Cortex of kidney (tissue), 1 donor: Measurements from ENCODE around the gene FN1.

ENCODE experiments used
- DNase-seq: peaks from one replicate; lab custom pipeline; 2025; lab: John Stamatoyannopoulos, UW

Gene FN1

GRCh38 chr2:215441560-215442400 is 5.9 kb upstream of the FN1 start:
- DNase-seq = no peak

DNA sequence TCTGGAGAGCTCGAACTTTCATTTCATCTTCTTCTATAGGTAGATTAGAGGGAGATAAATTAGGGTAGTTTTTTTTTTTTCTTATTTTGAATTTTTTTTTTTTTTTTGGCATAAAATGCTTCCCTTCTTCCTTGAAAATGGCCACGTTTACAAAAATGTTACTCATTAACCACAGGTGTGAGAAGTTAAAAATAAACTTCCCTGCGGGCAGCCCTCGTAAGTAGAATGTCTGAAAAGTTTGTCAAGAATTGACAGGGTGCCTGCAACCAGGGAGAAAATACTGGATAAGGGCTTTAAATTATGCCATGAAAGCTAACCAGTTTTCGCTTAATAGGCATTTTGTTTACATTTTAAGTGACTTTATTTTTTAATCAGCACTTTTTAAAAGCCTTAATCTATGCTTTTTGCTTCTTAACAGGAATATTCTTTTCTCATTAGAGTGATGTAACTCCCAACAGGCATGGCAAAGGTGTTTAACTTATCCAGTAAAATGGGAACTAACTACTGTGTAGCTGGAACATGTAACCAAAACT is 4.2 kb upstream of the FN1 start:
- no peak for DNase-seq

GRCh38 chr2:215439404-215439803 is 3.5 kb upstream of the FN1 start:
- DNase-seq = no peak

DNA sequence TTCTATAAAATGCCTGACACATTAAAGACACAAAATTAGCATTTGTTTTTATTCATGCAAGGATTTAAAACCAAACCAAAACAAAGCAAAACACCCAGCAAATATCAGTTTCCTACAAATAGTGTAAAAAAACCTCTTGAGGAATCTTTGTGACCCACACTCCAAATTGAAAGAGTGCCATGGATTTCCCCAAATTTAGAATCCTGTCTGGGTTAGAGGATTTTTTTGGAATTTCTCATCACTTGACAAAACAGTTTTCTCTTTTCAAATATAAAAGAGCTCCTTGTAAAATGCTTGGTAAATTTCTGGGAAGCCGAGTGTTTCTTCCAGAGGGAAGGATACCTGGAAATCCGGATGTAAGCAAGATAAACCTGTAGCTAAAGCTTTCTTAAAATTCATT is 1.7 kb upstream of the FN1 start:
- no peak for DNase-seq

GRCh38 chr2:215436705-215437565 is 1.1 kb upstream of the FN1 start:
- DNase-seq = no peak

DNA sequence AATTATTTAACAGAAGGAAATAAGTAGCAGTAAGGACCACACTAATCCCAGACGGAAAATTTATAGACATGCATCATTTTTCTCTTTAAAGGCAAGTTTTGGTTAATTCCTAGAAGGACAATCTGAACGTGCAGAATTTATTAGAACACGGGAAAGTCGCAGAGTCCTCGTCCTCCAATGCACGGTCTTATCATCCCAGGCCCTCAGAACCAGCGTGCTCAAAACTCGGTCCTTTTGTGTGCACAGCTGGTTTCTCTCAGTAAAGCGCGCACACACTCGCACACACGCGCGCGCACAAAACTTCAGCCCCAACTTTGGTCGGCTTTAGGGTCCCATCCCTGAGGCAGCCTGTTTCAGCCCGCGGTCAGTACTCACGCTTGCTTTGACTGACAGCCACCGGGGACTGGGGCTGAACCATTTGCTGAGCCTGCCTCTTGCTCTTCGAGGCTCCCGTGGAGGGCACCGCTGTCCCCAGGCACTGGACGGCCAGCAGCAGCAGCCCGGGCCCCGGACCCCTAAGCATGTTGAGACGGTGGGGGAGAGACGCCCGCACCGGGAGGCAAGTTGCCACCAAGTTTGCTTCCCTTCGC is 493 bp downstream of the FN1 start:
- no peak for DNase-seq

DNA sequence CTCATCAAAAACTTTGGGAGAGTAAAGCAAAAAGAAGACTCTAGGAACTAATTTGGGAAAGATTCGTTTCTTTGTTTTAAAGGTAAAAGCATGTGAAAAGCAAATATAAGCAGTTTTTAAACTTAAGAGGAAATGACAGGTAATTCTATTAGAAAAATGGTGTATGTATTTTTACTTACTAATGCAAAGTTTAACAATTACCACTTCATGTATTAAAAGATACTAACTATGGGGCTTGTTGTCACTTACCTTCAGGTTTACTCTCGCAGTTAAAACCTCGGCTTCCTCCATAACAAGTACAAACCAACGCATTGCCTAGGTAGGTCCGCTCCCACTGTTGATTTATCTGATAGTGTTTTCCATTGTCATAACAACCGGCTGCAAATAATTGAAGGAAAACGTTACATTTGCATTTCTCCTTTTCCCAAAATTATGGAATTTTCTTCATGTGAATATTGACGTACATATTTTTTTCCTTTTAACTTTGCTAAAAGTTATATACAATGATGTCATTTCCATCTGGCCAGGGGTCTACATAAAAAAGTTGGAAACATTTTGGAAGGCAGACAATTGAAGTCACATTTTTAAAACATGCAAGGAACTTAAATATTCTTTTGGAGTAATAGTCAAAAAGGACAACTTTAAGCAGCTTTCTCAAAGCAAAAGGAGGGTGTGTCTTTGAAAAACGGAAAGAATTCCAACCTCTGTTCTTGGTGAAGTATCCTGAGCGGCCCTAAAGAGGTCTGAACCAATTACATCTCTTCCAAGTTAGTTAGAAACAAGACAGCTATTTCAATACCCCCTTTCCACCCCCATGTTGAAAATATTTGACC is 1.2 kb downstream of the FN1 start:
- no peak for DNase-seq

DNA sequence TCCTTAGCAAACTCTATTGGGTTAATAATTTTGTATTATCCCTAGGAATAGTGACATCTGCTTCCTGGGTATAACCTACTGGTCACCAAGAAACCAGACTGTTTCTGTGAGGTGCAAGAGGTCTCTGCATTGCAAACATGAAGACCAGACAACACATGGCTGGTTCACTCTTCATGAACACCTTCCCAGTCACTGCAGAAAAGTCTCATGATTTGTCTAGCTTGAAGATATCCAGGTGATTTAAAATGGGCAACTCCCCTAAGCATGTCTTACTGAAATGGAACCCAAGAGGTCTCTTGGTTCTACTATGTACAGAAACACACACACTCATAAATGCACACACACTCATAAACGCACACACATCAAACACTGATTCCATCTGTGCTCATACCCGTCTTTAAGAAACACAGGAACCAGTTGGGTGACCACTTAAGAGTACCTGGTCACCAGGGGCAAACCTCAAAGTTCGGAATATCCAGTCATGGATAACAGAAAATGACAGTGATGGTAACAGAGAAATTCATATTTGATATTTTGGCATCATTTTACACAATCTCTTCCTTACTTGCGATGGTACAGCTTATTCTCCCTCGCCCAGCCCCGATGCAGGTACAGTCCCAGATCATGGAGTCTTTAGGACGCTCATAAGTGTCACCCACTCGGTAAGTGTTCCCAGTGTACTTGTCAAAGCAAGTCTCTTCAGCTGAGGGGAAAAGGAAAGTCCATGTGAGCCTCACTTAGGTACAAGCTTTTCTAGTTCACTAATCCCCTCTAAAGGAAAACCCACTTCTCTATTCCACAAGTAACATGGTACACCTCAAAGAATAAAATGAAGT is 2.9 kb downstream of the FN1 start:
- no peak for DNase-seq

DNA sequence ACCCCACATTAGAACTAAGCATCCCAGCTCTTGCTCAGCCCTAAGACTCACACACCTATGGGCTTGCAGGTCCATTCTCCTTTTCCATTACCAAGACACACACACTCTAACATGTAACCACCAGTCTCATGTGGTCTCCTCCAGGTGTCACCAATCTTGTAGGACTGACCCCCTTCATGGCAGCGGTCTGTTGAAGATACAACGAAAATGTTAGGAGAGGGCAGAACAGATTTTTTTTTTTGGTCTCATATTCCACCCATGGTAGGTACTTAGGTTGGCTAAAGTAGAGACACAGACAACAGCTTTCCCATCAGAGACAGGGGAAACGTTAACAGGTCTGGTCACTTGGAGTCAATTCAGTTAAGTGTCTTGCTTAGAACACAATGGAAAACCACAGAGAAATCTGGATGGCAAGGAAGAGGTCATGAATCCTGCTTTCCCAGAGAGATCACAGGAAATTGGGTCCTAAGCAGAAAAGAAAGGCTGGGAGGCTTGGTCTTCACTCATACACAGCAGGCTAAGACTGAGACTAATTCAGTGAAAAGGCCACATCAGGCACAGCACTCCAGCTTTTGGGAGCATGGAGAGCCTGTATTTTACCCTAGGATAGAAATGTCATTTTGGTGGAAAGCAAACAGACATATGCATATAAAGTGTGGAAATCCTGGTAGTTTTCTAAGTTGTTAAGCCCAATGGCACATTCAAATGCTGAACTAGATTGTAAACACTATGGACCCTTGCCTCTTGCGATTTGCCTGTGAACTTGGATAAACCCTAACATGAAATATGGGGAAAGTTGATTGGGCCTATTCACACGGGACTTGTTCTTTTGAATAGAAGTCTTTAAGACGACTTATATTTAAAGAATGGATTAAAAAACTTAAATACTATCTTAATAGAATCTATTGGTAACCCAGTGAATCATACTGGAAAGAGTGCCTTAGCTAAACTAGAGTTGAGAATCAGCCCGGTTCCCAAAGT is 3.8 kb downstream of the FN1 start:
- no peak for DNase-seq

DNA sequence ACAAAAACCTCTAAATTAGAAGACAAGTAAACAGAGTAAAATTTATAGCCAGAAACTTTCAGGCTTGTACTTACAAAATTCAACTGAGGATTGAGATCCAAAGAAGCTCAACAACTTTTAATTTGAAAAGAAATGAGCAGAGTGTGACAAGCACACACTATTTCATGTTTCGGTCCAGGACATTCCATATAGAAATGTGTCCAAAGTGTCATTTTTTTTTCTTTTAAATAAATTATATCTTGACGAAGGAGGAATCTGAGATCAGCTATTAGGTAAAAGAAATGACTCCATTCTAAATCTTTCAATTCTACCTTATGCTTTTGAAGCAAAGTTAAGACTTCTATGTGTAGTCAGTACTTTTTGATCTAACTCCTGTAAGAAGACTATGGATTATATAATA is 4.6 kb downstream of the FN1 start:
- DNase-seq = no peak

DNA sequence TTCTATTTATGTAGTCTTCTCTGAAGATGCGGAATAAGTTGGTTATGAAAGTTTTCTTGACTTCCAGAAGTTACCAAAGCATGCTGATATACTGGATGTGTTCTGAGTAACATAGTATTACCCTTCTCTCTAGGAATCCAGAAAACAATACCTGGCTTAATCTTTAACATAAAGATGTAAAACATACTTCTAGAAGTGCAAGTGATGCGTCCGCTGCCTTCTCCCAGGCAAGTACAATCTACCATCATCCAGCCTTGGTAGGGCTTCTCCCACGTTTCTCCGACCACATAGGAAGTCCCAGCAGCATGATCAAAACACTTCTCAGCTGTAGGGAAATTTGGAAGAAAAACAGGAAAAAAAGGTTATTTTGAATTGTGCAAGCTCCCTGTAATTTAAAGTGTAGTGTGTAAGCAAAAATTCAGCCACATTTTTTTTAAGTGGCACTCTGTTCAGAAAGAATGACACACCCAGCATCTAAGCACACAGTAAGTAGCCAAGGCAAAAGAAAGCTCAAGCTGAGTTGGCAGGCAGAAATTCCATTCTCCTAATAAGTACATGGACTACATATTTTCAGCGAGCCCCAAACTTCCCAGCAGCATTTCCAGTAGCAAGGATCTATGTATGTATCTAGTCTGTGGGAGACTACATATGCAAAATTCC is 5.2 kb downstream of the FN1 start:
- no peak for DNase-seq

DNA sequence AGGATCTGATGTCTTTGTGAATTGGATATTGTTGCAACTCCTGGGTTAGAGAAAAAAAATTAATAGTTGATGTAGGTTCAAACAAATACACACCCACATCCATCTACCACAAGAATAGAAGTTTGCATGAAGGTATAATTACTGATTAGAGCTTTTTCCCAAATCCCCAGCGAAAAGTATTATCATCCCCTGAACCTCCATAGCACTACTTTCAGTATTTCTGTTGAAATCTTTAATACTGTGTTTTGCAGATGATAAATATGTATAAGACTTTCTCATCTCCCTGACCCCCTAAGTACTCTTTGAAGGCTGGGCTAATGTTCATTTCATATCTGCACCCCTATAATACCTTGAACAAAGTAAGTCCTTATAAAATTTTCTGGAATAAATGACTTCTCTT is 6.4 kb downstream of the FN1 start:
- no peak for DNase-seq

GRCh38 chr2:215428060-215428910 is 7.6 kb downstream of the FN1 start:
- DNase-seq = no peak

- no peak for DNase-seq
Measured at GRCh38 chr2:215427585-215427984, 8.3 kb downstream of the FN1 start.

DNA sequence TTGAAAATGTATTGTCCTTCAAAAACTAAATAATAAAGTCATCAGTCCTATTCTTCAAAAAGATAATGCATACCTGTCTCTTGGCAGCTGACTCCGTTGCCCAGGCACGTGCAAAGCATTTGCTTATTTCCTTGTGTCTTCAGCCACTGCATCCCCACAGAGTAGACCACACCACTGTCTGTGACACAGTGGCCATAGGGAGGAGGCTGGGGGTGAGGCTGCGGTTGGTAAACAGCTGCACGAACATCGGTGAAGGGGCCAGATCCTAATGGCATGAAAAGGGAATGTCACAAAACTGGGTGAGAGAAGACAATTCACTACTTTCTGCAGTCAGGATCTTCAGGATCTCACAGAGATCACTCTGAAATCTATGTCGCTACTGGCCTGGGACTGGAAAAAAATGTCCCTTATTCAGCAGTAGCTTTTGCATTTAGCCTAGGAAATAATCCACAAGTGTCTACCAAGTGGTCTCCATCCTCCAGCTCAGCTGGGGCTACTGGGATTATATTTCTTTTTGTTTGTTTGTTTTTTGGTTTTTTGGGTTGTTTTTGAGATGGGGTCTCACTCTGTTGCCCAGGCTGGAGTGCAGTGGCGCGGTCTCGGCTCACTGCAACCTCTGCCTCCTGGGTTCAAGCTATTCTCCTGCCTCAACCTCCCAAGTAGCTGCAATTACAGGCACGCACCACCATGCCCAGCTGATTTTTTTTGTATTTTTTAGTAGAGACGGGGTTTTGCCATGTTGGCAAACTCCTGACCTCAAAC is 10.7 kb downstream of the FN1 start:
- DNase-seq = no peak

- DNase-seq = no peak
Measured at GRCh38 chr2:215423928-215424540, 11.8 kb downstream of the FN1 start.

DNA sequence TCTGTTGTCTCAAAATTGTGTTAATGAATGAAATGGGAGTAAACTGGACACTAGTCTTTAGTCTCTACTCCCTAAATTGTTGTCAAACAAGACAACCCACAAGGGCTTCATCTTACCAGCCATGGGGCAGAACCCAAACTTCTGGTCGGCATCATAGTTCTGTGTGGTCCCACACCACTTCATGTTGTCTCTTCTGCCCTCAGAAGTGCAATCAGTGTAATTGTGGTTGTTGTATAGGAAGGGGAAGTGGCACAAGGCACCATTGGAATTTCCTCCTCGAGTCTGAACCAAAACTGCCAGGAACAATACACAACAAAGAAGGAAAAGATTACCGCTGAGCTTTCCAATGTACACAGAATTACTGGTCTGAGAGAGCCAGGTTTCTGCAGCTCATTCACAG is 12.6 kb downstream of the FN1 start:
- no peak for DNase-seq
